ENCODE results near the gene ITGB1. TPM values are rescaled to one million over a fixed set of nuclear protein-coding genes. Genes with fewer than 3 reads are reported as not detected.

Gene ITGB1
- total and polyA plus RNA-seq, 10 of the 15 experiments (the other 5 are each of a cell fraction or from before 2014, with no cell fraction given) = 2.8 to 20.7 (median 10.4) TPM

GRCh38 chr10:32959006-32959920 lies 1.2 kb upstream of the ITGB1 start (continued):
- TF ChIP-seq MTA2 (IDR thresholded peaks at IDR 0.05; ENCODE audit: low read depth) = peak; percentile 45
- TF ChIP-seq, protein P1, sequence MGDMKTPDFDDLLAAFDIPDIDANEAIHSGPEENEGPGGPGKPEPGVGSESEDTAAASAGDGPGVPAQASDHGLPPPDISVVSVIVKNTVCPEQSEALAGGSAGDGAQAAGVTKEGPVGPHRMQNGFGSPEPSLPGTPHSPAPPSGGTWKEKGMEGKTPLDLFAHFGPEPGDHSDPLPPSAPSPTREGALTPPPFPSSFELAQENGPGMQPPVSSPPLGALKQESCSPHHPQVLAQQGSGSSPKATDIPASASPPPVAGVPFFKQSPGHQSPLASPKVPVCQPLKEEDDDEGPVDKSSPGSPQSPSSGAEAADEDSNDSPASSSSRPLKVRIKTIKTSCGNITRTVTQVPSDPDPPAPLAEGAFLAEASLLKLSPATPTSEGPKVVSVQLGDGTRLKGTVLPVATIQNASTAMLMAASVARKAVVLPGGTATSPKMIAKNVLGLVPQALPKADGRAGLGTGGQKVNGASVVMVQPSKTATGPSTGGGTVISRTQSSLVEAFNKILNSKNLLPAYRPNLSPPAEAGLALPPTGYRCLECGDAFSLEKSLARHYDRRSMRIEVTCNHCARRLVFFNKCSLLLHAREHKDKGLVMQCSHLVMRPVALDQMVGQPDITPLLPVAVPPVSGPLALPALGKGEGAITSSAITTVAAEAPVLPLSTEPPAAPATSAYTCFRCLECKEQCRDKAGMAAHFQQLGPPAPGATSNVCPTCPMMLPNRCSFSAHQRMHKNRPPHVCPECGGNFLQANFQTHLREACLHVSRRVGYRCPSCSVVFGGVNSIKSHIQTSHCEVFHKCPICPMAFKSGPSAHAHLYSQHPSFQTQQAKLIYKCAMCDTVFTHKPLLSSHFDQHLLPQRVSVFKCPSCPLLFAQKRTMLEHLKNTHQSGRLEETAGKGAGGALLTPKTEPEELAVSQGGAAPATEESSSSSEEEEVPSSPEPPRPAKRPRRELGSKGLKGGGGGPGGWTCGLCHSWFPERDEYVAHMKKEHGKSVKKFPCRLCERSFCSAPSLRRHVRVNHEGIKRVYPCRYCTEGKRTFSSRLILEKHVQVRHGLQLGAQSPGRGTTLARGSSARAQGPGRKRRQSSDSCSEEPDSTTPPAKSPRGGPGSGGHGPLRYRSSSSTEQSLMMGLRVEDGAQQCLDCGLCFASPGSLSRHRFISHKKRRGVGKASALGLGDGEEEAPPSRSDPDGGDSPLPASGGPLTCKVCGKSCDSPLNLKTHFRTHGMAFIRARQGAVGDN (IDR thresholded peaks at IDR 0.05) = no peak
- peak; percentile 91 for TF ChIP-seq BCL11A (IDR thresholded peaks at IDR 0.05; ENCODE audit: low read depth, low read length)
- TF ChIP-seq NFIC (IDR thresholded peaks at IDR 0.05; ENCODE audit: low read depth, low read length) = peak; percentile 87
- TF ChIP-seq BACH1 (IDR thresholded peaks at IDR 0.05; ENCODE audit: borderline replicate concordance) = no peak
- TF ChIP-seq GABPA (IDR thresholded peaks at IDR 0.05; ENCODE audit: low read depth) = 0 out of 2 replicates have a peak, but pooled peaks have one; percentile 11
- TF ChIP-seq SMC3 (IDR thresholded peaks at IDR 0.05; ENCODE audit: borderline replicate concordance, low read length) = no peak
- TF ChIP-seq SKIL (IDR thresholded peaks at IDR 0.05; ENCODE audit: low read depth, poor library complexity, severe bottlenecking) = peak; percentile 68
- TF ChIP-seq FOXM1 (IDR thresholded peaks at IDR 0.05; ENCODE audit: low read depth, low read length) = peak; percentile 70; the same call in 1 of the 2 replicates
- peak; percentile 57; the same call in 1 of the 2 replicates for TF ChIP-seq ZBED1 (IDR thresholded peaks at IDR 0.05; ENCODE audit: borderline replicate concordance)
- TF ChIP-seq MEF2A (IDR thresholded peaks at IDR 0.05; ENCODE audit: insufficient read depth, low read depth, low read length) = peak; percentile 61; the same call in 1 of the 2 replicates
- TF ChIP-seq TCF7 (IDR thresholded peaks at IDR 0.05; ENCODE audit: borderline replicate concordance) = peak; percentile 24; the same call in 1 of the 2 replicates
- no peak for TF ChIP-seq RBBP5 (conservative IDR thresholded peaks at IDR 0.05)
- TF ChIP-seq, protein P2, sequence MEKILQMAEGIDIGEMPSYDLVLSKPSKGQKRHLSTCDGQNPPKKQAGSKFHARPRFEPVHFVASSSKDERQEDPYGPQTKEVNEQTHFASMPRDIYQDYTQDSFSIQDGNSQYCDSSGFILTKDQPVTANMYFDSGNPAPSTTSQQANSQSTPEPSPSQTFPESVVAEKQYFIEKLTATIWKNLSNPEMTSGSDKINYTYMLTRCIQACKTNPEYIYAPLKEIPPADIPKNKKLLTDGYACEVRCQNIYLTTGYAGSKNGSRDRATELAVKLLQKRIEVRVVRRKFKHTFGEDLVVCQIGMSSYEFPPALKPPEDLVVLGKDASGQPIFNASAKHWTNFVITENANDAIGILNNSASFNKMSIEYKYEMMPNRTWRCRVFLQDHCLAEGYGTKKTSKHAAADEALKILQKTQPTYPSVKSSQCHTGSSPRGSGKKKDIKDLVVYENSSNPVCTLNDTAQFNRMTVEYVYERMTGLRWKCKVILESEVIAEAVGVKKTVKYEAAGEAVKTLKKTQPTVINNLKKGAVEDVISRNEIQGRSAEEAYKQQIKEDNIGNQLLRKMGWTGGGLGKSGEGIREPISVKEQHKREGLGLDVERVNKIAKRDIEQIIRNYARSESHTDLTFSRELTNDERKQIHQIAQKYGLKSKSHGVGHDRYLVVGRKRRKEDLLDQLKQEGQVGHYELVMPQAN (conservative IDR thresholded peaks at IDR 0.05) = no peak
- peak; percentile 47; the same call in 1 of the 2 replicates for TF ChIP-seq ZNF217 (IDR thresholded peaks at IDR 0.05)
- TF ChIP-seq, protein P3, sequence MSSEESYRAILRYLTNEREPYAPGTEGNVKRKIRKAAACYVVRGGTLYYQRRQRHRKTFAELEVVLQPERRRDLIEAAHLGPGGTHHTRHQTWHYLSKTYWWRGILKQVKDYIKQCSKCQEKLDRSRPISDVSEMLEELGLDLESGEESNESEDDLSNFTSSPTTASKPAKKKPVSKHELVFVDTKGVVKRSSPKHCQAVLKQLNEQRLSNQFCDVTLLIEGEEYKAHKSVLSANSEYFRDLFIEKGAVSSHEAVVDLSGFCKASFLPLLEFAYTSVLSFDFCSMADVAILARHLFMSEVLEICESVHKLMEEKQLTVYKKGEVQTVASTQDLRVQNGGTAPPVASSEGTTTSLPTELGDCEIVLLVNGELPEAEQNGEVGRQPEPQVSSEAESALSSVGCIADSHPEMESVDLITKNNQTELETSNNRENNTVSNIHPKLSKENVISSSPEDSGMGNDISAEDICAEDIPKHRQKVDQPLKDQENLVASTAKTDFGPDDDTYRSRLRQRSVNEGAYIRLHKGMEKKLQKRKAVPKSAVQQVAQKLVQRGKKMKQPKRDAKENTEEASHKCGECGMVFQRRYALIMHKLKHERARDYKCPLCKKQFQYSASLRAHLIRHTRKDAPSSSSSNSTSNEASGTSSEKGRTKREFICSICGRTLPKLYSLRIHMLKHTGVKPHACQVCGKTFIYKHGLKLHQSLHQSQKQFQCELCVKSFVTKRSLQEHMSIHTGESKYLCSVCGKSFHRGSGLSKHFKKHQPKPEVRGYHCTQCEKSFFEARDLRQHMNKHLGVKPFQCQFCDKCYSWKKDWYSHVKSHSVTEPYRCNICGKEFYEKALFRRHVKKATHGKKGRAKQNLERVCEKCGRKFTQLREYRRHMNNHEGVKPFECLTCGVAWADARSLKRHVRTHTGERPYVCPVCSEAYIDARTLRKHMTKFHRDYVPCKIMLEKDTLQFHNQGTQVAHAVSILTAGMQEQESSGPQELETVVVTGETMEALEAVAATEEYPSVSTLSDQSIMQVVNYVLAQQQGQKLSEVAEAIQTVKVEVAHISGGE (CRISPR knock-in tag; IDR thresholded peaks at IDR 0.05) = no peak
- TF ChIP-seq GATAD2B (conservative IDR thresholded peaks at IDR 0.05; ENCODE audit: low read depth) = no peak
- TF ChIP-seq NR2F1 (conservative IDR thresholded peaks at IDR 0.05) = no peak
